ENCODE data around the gene P3H3.

GRCh38 chr12:6888360-6888759 is 60.2 kb downstream of the P3H3 start:
- no peak for TF ChIP-seq CTCF (conservative IDR thresholded peaks at IDR 0.05; ENCODE audit: low read depth, low read length)
- TF ChIP-seq POLR2A (IDR thresholded peaks at IDR 0.05; ENCODE audit: low read depth, low read length) = no peak
- no peak for TF ChIP-seq MAZ (IDR thresholded peaks at IDR 0.05; ENCODE audit: borderline replicate concordance, low read depth, low read length)
- no peak for TF ChIP-seq USF2 (IDR thresholded peaks at IDR 0.05; ENCODE audit: low read depth, low read length)
- TF ChIP-seq SMC3 (IDR thresholded peaks at IDR 0.05; ENCODE audit: low read depth, low read length) = no peak
- TF ChIP-seq ELK1 (IDR thresholded peaks at IDR 0.05; ENCODE audit: borderline replicate concordance, low read depth, low read length) = no peak
